GM19351 (cell line): ENCODE results near the gene PAM16.

Source experiments
- ATAC-seq: cut with Tn5 transposase; IDR thresholded peaks from one replicate; pipeline ENCODE4 v1.9.1; 2021; ENCODE audit warnings: mild to moderate bottlenecking, moderate library complexity; ENCODE audit not compliant: unreplicated experiment

Gene PAM16

DNA sequence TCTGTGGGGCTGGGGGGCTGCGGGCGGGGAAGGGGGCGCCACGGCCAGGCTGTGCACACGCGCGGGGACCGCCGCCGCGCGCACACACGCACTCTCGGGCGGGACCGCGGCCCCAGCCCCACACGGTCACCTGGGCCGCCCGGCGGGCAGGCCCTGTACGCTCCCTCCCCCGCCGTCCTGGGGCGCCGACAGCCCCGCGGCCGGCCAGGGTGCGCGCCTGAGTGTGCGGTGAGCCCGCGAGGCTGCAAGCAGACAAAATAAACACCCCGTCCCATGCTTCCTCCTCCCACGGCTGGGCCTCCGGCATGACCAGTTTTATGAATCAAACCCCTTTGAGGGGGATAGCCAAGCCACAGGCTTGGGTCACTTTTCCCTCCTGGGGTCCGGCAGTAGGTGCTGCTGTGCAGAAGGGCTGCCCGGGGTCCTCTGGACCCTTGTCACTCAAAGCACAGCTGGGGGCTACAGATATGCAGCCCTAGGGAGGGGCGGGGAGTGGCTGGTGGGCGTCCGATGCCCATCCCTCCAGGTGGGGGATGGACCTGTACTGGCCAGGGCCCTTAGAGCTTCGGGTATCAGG is 21.0 kb upstream of the PAM16 start:
- ATAC-seq: peak; percentile 42

DNA sequence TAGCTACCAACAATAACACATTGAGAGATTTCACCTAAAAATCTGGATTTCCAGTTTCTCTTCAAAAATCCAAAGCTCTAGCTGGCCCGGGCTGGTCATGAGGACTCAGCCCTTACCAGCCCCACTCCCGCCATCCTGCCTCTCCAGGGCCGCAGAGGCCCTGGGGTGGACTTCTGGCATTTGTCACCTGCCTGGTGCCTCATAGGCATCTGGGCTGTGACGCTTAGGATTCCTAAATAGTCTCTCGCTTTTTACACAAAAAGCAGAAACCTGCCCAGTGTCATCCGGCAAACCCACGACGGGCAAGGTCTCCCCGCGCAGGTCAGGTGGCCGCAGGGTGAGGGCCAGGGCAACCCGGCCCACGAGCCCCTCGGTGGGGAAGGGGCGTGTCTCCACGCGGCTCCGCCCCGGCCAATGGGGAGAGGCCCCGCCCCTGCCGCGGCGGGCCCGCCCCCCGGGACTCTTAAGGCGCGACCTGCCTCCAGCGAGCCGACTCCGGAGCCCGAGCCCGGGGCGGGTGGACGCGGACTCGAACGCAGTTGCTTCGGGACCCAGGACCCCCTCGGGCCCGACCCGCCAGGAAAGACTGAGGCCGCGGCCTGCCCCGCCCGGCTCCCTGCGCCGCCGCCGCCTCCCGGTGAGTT is 20.4 kb upstream of the PAM16 start, which contains the start of gene VASN:
TSS of gene VASN (plus strand) at position 492 of the 644 bp plus-strand sequence. CDS start 9,030 bp downstream, outside the sequence.
- peak; percentile 70 for ATAC-seq

DNA sequence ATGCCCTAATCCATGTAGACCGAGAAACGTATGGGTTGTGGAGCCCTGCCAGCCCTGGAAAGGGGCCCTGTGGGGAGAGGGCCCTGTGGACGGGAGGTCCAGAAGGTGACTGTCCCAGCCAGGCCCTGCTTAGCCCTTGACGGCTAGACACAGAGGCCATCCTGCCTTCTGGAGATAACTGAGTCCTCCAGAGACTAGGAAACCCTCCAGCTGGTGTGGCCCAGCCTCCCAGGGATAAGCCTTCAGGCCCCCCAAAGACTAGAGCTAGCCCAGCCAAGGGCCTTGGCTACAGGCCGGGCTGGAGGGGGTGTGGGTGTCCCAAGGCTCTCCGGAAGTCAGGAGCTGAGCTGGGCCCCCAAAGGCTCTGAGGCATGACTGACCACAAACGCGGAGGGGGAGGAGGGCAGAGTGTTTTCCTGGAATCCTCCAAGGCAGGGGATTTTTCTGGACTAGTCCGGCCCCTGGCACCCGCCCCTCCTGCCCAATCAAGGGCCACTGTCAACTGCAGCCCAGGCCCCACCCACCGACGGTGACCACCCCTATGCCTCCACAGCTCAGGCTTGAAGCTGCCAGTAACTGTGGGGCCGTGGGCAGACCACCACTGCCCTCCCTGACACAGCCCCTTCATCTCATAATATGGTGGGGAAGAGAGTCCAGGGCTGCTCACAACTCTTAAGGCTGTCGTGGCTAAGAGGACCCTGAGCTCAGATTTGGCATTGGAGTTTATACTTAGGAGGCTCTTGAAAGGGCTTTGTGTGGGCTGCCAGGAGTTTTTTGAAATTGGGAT is 19.6 kb upstream of the PAM16 start:
- ATAC-seq: no peak

GRCh38 chr16:4370151-4370550 is 19.0 kb upstream of the PAM16 start:
- ATAC-seq: no peak

DNA sequence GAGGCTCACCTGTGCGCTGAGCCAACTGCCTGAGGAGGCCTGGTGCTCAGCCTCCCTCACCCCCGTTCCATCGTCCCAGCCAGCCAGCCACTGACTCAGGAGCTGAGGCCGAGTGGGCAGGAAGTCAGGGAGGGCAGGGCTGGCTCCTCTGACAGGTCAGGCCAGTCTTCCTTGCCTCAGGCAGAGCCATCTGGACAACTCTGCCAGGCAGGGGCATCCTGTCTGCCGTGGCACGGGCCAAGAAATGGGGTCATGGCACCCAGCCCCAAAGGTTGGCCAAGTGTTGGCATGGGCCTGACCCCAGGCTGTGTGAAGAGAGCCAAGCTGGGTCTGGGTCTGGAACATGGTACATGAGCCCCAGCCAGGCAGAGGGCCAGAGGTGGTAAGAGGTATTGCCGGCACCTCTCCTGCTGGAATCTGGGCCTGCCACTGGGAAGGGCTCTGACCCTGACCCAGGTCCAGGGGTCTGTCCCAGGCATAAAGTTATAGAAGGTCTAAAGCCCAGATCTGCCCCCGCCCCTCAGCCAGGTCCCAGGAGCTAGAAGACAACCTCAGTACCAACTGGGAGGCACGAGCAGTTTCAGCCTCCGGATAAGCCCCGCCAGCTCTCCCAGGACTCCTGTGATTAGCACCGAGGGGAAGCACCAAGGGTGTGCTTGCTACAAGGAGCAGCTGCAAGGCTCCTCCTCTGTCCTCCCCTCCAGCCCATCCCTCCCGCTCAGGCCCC is 18.0 kb upstream of the PAM16 start:
- ATAC-seq: no peak

DNA sequence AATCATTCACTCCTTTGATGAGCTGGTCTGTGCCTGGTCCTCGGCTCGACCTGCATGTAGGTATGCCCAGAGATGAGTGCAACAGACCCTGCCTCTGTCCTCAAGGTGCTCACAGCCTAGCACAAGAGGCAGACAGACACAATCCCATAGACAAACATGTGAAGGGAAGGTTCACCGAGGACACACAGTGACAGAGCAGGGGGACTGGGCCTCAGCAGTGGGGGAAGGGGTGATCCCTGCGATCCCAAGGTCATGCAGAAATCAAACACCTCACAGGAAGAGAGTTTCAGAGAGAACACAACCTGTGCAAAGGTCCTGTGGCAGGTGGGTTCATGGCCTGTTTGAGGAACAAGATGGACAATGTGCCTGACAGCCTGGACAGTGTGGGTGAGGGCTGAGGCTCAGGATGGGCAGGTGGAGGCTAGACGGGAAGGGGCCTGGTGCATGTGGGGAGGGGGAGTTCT is 16.3 kb upstream of the PAM16 start:
- ATAC-seq: no peak

DNA sequence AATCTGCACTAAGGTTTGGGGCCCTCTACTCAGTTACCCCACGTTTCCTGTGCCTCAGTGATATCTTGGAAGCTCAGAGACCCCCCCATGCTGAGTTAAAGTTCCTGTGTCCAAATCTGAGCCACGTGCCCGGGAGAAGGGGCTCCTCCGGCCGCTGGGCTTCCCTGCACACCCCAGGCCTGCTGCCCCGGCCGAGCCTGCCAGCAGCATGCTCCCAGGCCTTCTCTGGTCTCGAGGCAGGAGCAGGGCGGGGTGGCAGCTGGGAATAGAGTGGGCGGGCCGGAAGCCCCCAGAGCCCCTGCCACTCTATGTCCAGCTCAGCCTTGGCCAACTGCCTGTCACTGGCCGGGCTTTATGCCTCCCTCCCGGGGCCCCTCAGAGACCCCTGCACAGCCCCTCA is 14.9 kb upstream of the PAM16 start:
- no peak for ATAC-seq

DNA sequence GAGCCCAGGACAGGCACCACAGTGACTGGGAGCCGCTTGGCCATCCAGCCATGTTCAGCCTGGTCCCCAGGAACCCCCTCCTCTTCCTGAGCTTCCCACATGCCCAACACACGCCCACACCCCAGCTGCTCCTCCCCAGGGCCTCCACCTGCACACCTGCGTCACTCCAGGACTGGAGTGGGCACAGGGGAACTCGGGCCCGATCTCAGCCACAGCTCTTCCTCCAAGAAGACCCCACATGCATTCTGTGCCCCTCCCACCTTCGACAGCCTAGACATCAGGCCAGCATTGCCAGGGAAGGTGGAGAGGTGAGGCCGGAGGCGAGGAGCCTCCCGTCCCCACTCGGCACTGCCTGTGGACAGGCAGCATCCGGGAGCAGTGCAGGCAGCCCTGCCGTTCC is 14.5 kb upstream of the PAM16 start:
- no peak for ATAC-seq

DNA sequence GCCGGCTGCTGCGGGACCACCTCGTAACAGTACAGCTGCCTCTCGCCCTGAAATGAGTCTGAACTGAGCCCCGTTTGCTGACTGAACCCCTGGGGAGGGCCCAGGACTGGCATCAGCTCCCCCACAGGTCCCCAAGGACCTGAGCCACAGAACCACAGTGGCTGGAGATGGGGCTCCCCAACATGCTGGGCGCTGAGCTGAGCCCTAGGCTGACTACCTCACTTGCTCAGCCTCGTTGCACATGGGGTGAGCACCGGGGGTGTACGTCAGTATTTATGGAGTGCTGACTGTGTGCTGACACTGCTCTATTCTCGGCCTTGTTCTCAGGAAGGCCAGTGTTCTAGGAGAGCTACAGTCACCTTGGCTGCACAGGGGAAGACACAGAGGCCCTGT is 13.9 kb upstream of the PAM16 start:
- no peak for ATAC-seq

GRCh38 chr16:4364196-4365013 is 13.3 kb upstream of the PAM16 start:
- ATAC-seq: no peak

- no peak for ATAC-seq
Observed at GRCh38 chr16:4362476-4363135, 11.5 kb upstream of the PAM16 start.

DNA sequence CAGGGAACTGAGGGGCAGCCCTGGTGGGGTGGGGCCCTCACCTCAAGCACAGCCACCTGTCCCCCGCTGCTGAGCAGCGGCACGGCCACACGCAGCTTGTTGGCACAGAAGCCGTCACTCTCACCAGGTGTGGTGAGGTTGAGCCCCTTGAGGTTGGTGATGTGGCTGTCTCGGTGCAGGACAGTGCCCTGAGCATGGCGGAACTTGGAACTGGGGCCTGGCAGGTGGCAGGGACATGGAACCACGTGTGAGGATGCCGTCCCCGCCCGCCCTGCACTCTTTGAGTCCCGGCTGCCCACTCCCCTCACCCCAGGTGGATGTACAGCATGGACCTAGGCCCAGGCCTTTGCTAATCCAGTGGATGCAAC is 10.8 kb upstream of the PAM16 start:
- ATAC-seq: no peak

GRCh38 chr16:4361033-4361943 is 10.2 kb upstream of the PAM16 start:
- no peak for ATAC-seq

DNA sequence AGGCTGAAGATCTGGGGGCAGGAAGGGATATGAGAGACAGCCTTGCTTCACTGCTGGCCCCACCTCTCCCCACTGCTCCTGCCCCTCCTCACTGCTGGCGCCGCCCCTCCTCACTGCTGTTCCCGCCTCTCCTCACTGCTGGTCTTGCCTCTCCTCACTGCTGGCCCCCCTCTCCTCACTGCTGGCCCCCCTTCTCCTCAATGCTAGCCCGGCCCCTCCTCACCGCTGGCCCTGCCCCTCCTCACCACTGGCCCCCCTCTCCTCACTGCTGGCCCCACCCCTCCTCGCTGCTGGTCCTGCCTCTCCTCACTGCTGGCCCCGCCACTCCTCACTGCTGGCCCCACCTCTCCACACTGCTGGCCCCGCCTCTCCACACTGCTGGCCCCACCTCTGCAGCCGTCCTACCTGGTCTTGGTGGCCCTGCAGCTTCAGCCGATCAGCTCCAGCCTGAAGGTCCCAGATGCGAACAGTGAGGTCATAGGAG is 9.5 kb upstream of the PAM16 start:
- no peak for ATAC-seq

- ATAC-seq: no peak
Observed at GRCh38 chr16:4359914-4360313, 8.8 kb upstream of the PAM16 start.

DNA sequence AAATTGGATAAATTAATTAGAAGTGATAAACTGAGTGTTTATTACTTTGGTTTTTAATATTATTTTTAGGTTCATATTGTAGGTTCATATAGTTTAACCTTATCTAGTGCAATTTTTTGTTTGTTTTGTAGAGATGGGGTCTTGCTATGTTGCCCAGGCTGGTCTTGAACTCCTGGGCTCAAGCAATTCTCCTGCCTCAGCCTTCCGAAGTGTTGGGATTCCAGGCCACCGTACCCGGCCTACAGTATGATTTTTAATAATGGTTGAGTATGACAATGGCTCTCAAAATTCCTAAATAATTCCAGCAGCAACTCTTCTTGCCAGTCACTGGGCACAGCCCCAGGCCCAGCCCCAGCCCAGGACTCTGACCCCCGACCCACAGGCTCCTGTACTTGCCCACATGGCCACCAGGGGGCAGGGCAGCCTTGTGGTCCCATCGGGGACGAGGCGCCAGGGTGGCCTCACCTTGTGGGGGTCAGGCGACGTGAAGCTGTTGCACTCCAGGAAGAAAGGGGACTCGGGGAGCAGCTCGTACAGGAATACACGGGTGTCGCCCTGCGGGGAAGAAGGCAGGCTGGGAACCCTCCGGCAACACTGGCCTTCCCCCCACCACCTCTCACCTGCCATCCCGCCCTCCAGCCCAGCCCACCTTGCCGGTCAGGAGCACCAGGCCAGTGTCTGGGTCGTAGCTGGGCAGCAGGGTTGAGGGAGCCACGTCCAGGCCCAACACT is 7.9 kb upstream of the PAM16 start:
- ATAC-seq: no peak

DNA sequence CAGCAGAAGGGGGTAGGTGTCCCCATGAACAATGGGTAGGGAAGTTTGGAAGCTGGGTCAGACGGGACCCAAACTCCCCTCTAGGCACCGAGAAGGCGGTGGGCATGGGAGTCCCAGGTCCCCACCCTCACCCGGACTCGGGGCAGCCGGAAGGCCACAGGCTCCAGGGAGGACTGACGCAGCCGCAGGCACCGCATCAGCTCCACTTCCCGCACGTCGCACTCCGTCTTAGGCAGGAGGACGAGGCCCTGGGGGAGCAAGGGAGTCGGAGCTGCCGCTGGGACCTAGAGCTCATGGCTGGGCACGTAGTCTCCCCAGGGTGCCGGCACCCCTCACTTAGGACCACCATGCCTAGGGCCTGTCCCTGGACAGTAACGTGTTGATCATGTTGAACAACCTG is 7.1 kb upstream of the PAM16 start:
- ATAC-seq: no peak

DNA sequence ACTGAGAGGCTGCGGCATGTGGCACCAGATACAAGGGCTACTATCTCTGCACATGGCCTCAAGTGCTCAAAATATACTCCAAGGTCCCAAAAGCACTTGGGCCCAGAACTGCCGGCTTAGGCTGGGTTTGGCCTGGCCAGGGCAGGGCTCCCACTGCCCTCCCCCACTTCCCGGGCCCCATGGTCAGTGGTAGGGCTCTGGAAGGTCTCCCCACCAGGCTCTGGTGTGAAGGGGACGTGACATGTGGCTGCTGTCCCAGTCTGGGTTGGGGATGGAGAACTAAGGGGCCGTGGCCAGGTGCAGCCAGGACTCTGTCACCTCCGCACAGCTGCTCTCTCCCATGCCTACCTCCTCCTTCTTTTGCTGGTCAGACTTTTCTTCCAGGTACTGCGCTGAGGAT is 5.7 kb upstream of the PAM16 start:
- no peak for ATAC-seq
